Right lobe of liver (tissue), 4 donors: ENCODE measurements around the gene LMX1B.

ENCODE experiments used
- CTCF ChIP-seq, 4 donors: fragments of 200-600 bp in 3 of 4; fragments of 450-650 bp in 1 of 4; IDR thresholded peaks; one replicate each; pipeline versions ENCODE4 v1.5.1 to v1.8.0; 2016 to 2022; ENCODE audit warnings: antibody characterized with exemption in 4 of 4, mild to moderate bottlenecking in 2 of 4
- POLR2A ChIP-seq: fragments of 450-650 bp; IDR thresholded peaks from one replicate; pipeline ENCODE4 v1.6.1; 2017; ENCODE audit warnings: antibody characterized with exemption, mild to moderate bottlenecking
- donor health status: DM: no; HTN: no; CAD: no.
- donor health status: DM: no; HTN: no; CAD: no.
- donor health status: DM: no; HTN: yes; CAD: no.

- TF ChIP-seq CTCF (IDR thresholded peaks at IDR 0.05) = no peak
- no peak for TF ChIP-seq POLR2A
These were observed 49.0 kb upstream of the LMX1B start for GRCh38 chr9:126564716-126565115.
